Measurements from ENCODE around the gene IGSF1. TPM values are rescaled to one million over a fixed set of nuclear protein-coding genes. Genes with fewer than 3 reads are reported as not detected.
A peak's percentile ranks its signal among the peaks of the same experiment; 100 is the strongest.

Gene IGSF1
- total and polyA plus RNA-seq, 2 of the 13 experiments (the other 11 are each of a cell fraction or from before 2014, with no cell fraction given), result 58.7 to 108 TPM

DNA sequence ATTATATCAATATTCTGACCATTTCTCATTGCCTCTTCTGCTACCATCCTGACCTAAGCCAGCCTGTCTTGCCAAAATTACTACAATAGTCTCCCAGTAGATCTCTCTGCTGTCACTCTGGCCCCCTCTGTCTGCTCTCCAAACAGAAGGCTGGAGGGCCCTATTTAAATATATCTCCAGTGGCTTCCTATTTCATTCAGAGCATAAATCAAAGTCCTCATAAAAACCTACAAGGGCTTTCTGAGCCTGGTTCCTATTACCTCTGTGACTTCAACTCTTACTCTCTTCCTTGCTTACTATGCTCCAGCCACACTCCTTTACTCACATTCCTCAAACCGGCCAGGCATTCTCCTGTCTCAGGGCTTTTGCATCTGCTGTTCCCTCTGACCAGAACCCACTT is 19.0 kb downstream of the IGSF1 start:
- BruUV-seq (replicated peaks), result no TSS peak
- Histone ChIP-seq H3K36me3 (replicated peaks in 1 of 2; ENCODE audit: control insufficient read depth in 1 of 2, insufficient read depth in 2 of 2, low read length in 2 of 2) (no peaks in the 10 kb centered on the region; a peak in 1 of 5 replicates), H3K27me3 (ENCODE audit: control insufficient read depth in 1 of 2, insufficient read depth in 2 of 2, low read length in 2 of 2) (no peaks in the 10 kb centered on the region; a peak in 1 of 5 replicates), H3K4me3 (replicated peaks in 1 of 3; ENCODE audit: insufficient read depth in 1 of 3, low read depth in 2 of 3, low read length in 3 of 3) (no peak overlapping the region), H3K4me2 (ENCODE audit: low read depth, low read length) (no peak overlapping the region), H3K9ac (ENCODE audit: insufficient read depth, low read depth, low read length) (no peak overlapping the region), H3K9me3 (ENCODE audit: low read length) (no peaks in the 10 kb centered on the region), H2AFZ (ENCODE audit: low read length) (no peak overlapping the region), H3K79me2 (ENCODE audit: insufficient read depth, low read length) (no peaks in the 10 kb centered on the region), H3K4me1 (ENCODE audit: insufficient read depth, low read length) (peaks cover 63% of the 10 kb centered on the region), H4K20me1 (ENCODE audit: insufficient read depth, low read length) (no peaks in the 10 kb centered on the region), H3K27ac (ENCODE audit: extremely low read length, insufficient read depth, low read length) (no peak overlapping the region)
- intact Hi-C loops (cut with micrococcal nuclease; ENCODE audit: unreplicated experiment) (no loop called here), in situ Hi-C loops (cut with HindIII; ENCODE audit: extremely low pct_ligation_motif_present, low pct_unique_long_range_greater_than_20kb) (no loop called here)
- 0% methylated on average over 1 of the region's 1 CpG for WGBS (ENCODE audit: low lambda C conversion rate)
- ChIA-PET POLR2A (no interaction called here), CTCF (ENCODE audit: low intra/inter-chr PET ratio, low total read pairs) (no interaction called here)
- no peak for DNase-seq (ENCODE audit: low spot score)
- FAIRE-seq, result peak; percentile 30
- TF ChIP-seq RBM39 (IDR thresholded peaks at IDR 0.05; ENCODE audit: low read depth, low read length, poor library complexity, severe bottlenecking) (no peak), ZNF136 (CRISPR knock-in tag; IDR thresholded peaks at IDR 0.05; ENCODE audit: low read depth) (no peak), ZKSCAN5 (CRISPR knock-in tag; IDR thresholded peaks at IDR 0.05) (no peak), ZNF138 (CRISPR knock-in tag; IDR thresholded peaks at IDR 0.05; ENCODE audit: low read depth) (no peak), EHMT2 (IDR thresholded peaks at IDR 0.05; ENCODE audit: borderline replicate concordance, low read depth, low read length) (no peak), SNRNP70 (IDR thresholded peaks at IDR 0.05; ENCODE audit: low read depth, low read length) (no peak)
- ATAC-seq, result no peak

DNA sequence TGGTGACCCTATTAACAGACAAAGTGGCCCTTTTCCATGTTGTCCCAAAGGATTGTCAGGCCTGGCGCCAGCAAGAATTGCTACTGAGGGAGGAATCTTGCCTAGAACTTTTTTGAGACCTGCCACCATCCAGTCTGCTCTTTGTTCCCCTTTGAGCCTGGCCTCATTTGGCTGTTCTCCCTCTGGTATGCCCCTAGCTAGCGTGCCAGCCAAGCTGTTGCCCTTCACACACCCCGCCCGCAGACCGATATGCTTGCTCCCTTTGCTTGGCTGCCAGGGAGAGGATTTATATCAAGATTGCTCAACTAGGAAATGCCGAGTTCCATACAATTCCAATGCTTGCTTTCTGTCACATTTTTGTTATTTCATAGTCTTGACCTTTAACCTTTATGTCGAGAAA is 24.4 kb downstream of the IGSF1 start:
- intact Hi-C loops (cut with micrococcal nuclease; ENCODE audit: unreplicated experiment), result loop anchor here (1.0 kb wide), 1 partner anchor 102 kb away; no protein-coding TSS in a partner anchor
- in situ Hi-C loops (cut with HindIII; ENCODE audit: extremely low pct_ligation_motif_present, low pct_unique_long_range_greater_than_20kb), result loop anchor here (10.0 kb wide), 1 partner anchor 370 kb away; no protein-coding TSS in a partner anchor

More for the DNA sequence above, 24.4 kb downstream of the IGSF1 start:
- 60% methylated on average over 2 of the region's 7 CpGs for WGBS (ENCODE audit: low lambda C conversion rate)
- H3K36me3 ChIP-seq (replicated peaks in 1 of 2; ENCODE audit: control insufficient read depth in 1 of 2, insufficient read depth in 2 of 2, low read length in 2 of 2), result no peaks in the 10 kb centered on the region
- DNase-seq (ENCODE audit: low spot score) (no peak), FAIRE-seq (no peak), ATAC-seq (no peak)
- no peak overlapping the region for H3K27ac ChIP-seq (ENCODE audit: extremely low read length, insufficient read depth, low read length)
- no peak overlapping the region for H3K9ac ChIP-seq (ENCODE audit: insufficient read depth, low read depth, low read length)
- H3K9me3 ChIP-seq (ENCODE audit: low read length), result no peaks in the 10 kb centered on the region
- H3K79me2 ChIP-seq (ENCODE audit: insufficient read depth, low read length), result no peaks in the 10 kb centered on the region
- H3K4me2 ChIP-seq (ENCODE audit: low read depth, low read length), result no peak overlapping the region
- no peak overlapping the region for H3K4me3 ChIP-seq (replicated peaks in 1 of 3; ENCODE audit: insufficient read depth in 1 of 3, low read depth in 2 of 3, low read length in 3 of 3)
- TF ChIP-seq NFE2L2 (IDR thresholded peaks at IDR 0.05; ENCODE audit: low read length) (no peak), ZNF484 (CRISPR knock-in tag; IDR thresholded peaks at IDR 0.05; ENCODE audit: borderline replicate concordance, low read depth) (no peak), KLF12 (CRISPR knock-in tag; IDR thresholded peaks at IDR 0.05; ENCODE audit: borderline replicate concordance) (no peak), SMARCC2 (IDR thresholded peaks at IDR 0.05) (no peak), MIXL1 (CRISPR knock-in tag; IDR thresholded peaks at IDR 0.05) (no peak), REXO4 (CRISPR knock-in tag; IDR thresholded peaks at IDR 0.05; ENCODE audit: borderline replicate concordance) (no peak)
- TF ChIP-seq, protein P1, sequence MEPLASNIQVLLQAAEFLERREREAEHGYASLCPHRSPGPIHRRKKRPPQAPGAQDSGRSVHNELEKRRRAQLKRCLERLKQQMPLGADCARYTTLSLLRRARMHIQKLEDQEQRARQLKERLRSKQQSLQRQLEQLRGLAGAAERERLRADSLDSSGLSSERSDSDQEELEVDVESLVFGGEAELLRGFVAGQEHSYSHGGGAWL (CRISPR knock-in tag; IDR thresholded peaks at IDR 0.05), result no peak
- no peaks in the 10 kb centered on the region; a peak in 1 of 5 replicates for H3K27me3 ChIP-seq (ENCODE audit: control insufficient read depth in 1 of 2, insufficient read depth in 2 of 2, low read length in 2 of 2)
- ChIA-PET POLR2A (no interaction called here), CTCF (ENCODE audit: low intra/inter-chr PET ratio, low total read pairs) (no interaction called here)
- H2AFZ ChIP-seq (ENCODE audit: low read length), result no peak overlapping the region
- H3K4me1 ChIP-seq (ENCODE audit: insufficient read depth, low read length), result peaks cover 48% of the 10 kb centered on the region
- BruUV-seq (replicated peaks), result no TSS peak
- H4K20me1 ChIP-seq (ENCODE audit: insufficient read depth, low read length), result no peaks in the 10 kb centered on the region

Data from HepG2 (cell line).